Spleen (tissue), 11 donors: Measurements from ENCODE around the gene ZNF792. TPM values are rescaled to one million over a fixed set of nuclear protein-coding genes. Genes with fewer than 3 reads are reported as not detected.

Source experiments
- DNase-seq: peaks from one replicate; pipeline ENCODE4 v3.0.0-alpha.2; 2020
- H3K27ac ChIP-seq, 8 donors: fragments of 200-600 bp; sonication (generic) in 7 of 8; 1 replicate in 4 of 8; 2 replicates in 4 of 8; pipeline versions ENCODE4 v1.5.0 to v1.8.0; 2016 to 2021; ENCODE audit warnings: inconsistent platforms in 4 of 8, mild to moderate bottlenecking in 4 of 8, moderate library complexity in 1 of 8
- H3K27me3 ChIP-seq, 7 donors: fragments of 200-600 bp; sonication (generic) in 6 of 7; replicated peaks in 1 of 7; 1 replicate in 4 of 7; 2 replicates in 3 of 7; pipeline versions ENCODE4 v1.5.0 to v1.8.0; 2016 to 2021; ENCODE audit warnings: inconsistent platforms in 3 of 7, mild to moderate bottlenecking in 1 of 7
- H3K36me3 ChIP-seq, 6 donors: fragments of 200-600 bp; sonication (generic) in 5 of 6; 1 replicate in 4 of 6; 2 replicates in 2 of 6; pipeline versions ENCODE4 v1.5.0 to v1.8.0; 2016 to 2021; ENCODE audit warnings: inconsistent platforms in 2 of 6
- H3K4me1 ChIP-seq, 6 donors: fragments of 200-600 bp; sonication (generic) in 5 of 6; 1 replicate in 3 of 6; 2 replicates in 3 of 6; pipeline versions ENCODE4 v1.5.0 to v1.8.0; 2016 to 2021; ENCODE audit warnings: inconsistent platforms in 3 of 6
- H3K4me3 ChIP-seq, 8 donors: fragments of 200-600 bp; sonication (generic) in 7 of 8; 1 replicate in 4 of 8; 2 replicates in 4 of 8; pipeline versions ENCODE4 v1.5.0 to v1.8.0; 2016 to 2021; ENCODE audit warnings: inconsistent platforms in 4 of 8, mild to moderate bottlenecking in 4 of 8, moderate library complexity in 2 of 8
- H3K9me3 ChIP-seq, 8 donors: fragments of 200-600 bp; sonication (generic) in 7 of 8; 1 replicate in 4 of 8; 2 replicates in 4 of 8; pipeline versions ENCODE4 v1.5.0 to v1.8.0; 2016 to 2021; ENCODE audit warnings: inconsistent platforms in 4 of 8
- POLR2A ChIP-seq, 3 donors: fragments of 450-650 bp; IDR thresholded peaks; one replicate each; pipeline ENCODE4 v1.5.1; 2017; ENCODE audit warnings: antibody characterized with exemption in 3 of 3, mild to moderate bottlenecking in 1 of 3
- POLR2AphosphoS5 ChIP-seq, 3 donors: sonication (generic); formaldehyde crosslinking; IDR thresholded peaks; one replicate each; pipeline ENCODE4 v1.5.1; 2017; ENCODE audit warnings: antibody characterized with exemption in 3 of 3
- WGBS, 5 donors: extraction: QIAGEN DNeasy Blood & Tissue Kit in 3 of 5; methylation state at CpG; one replicate each; pipeline versions ENCODE4 v1.1.5 to v1.1.7; 2013 to 2018; 5-methylcytosine and 5-hydroxymethylcytosine counted together
- intact Hi-C: fragments of 100-400 bp; cut with DNase I; formaldehyde crosslinking; loops from one replicate; pipeline ENCODE4 v1.15.0; 2023; ENCODE audit warnings: low total_unique reads
- polyA plus RNA-seq, 3 donors: library from polyadenylated mRNA; stranded (reverse); fragments of 200-250 nt; gene quantifications; one replicate each; pipeline ENCODE4 v1.2.1, GENCODE V29; 2013
- total RNA-seq, 7 donors: library from RNA; depleted of rRNA in 3 of 7; stranded (reverse); fragments of >200 nt in 3 of 7; fragmentation: NEBNext Ultra II Directional in 4 of 7; extraction: Animal tissue kit (Norgen Biotek cat#: 25700) in 4 of 7; gene quantifications; one replicate each; pipeline versions ENCODE4 v1.1.0 to v1.2.1, GENCODE V29; 2016 to 2021
- TF ChIP-seq, protein P1 (sequence below), 11 experiments: fragments of 200-600 bp in 7 of 11; fragments of 450-650 bp in 4 of 11; sonication (generic) in 4 of 11; IDR thresholded peaks in 8 of 11; conservative IDR thresholded peaks in 3 of 11; 1 replicate in 7 of 11; 2 replicates in 4 of 11; pipeline versions ENCODE4 v1.4.0 to v1.8.0; 2016 to 2021; ENCODE audit warnings: antibody characterized with exemption in 11 of 11, inconsistent platforms in 4 of 11, mild to moderate bottlenecking in 1 of 11
- donor health status: healthy with polysubstance abuse.
- donor health status: DM: no; HTN: no; CAD: no; lungs with moderate emphysema.
- donor health status: DM: no; HTN: no; CAD: no.
- donor health status: Bipolar disorder and iron deficiency.
- donor health status: healthy.
- donor health status: DM: no; HTN: no; CAD: no.
- donor health status: DM: yes; HTN: yes; CAD: no.

Gene ZNF792
- total and polyA plus RNA-seq, 10 donors: 1.5 to 22.9 (median 13.1) TPM

- H3K27me3 ChIP-seq: no peaks in the 10 kb centered on the region
- TF ChIP-seq POLR2A (IDR thresholded peaks at IDR 0.05) (no peak), POLR2AphosphoS5 (IDR thresholded peaks at IDR 0.05) (no peak)
- TF ChIP-seq, protein P1, sequence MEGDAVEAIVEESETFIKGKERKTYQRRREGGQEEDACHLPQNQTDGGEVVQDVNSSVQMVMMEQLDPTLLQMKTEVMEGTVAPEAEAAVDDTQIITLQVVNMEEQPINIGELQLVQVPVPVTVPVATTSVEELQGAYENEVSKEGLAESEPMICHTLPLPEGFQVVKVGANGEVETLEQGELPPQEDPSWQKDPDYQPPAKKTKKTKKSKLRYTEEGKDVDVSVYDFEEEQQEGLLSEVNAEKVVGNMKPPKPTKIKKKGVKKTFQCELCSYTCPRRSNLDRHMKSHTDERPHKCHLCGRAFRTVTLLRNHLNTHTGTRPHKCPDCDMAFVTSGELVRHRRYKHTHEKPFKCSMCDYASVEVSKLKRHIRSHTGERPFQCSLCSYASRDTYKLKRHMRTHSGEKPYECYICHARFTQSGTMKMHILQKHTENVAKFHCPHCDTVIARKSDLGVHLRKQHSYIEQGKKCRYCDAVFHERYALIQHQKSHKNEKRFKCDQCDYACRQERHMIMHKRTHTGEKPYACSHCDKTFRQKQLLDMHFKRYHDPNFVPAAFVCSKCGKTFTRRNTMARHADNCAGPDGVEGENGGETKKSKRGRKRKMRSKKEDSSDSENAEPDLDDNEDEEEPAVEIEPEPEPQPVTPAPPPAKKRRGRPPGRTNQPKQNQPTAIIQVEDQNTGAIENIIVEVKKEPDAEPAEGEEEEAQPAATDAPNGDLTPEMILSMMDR (IDR thresholded peaks at IDR 0.05 in 8 of 11, conservative IDR thresholded peaks at IDR 0.05 in 3 of 11): no peak
- WGBS, 5 donors: 62 to 80% (median 68%) methylated on average over 5 to 6 of the region's 6 CpGs
- H3K4me3 ChIP-seq: peak overlapping the region in 5 of 8 donors; percentile 82 to 99 (median 95)
- H3K4me1 ChIP-seq: peaks cover 8 to 34% (median 23%) of the 10 kb centered on the region in 6 donors
- no peak for DNase-seq
- H3K27ac ChIP-seq: peak overlapping the region in 1 of 8 donors; percentile 85
- peaks cover 6 to 25% (median 17%) of the 10 kb centered on the region in 6 donors for H3K36me3 ChIP-seq
- intact Hi-C loops: no loop called here
- H3K9me3 ChIP-seq: peaks cover 9 to 61% (median 43%) of the 10 kb centered on the region in 8 donors
Observed at GRCh38 chr19:34964598-34964997, 569 bp upstream of the ZNF792 start.

DNA sequence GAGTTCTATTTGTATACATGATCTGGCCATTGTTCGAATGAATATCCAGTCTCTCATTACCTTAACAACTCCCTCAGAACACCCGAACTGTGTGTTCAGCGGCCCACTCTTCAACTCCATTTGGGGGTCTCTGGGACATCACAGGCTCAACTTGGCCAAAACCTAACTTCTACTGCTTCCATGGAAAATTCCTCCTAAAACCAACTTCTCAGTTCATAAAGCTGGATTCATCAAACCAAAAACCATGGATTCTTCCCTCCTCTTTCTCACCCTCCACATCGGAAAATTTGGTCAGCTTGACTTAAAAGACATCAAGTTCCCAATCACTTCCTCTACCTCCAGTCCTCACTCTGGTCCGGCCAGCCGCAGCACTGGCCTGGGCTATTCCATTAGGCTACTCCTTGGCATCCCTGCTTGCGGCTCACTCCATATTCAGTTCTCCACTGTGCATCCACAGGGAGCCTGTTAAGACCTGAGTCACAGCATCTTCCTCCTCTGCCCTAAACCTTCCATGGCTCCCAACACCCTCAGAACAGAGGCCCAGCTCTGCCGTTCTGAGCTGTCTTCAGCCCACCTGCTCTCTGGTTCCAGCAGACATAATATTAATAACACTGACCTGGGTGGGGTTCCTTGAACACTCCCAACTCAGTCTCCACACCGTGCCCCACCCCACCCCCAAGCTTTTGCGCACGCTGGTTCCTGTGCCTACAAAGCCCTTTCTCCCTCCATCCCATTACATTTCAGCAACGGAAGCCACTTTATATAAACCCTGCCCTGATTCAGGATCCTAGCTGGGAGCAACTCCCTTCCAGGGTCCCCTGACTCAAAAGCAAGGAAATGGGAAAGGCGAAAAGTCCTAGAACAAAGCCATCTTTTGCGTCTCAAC lies 1.1 kb downstream of the ZNF792 start:
- Histone ChIP-seq H3K9me3 (peaks cover 25 to 68% (median 57%) of the 10 kb centered on the region in 8 donors), H3K36me3 (peaks cover 23 to 42% (median 34%) of the 10 kb centered on the region in 6 donors), H3K27me3 (no peaks in the 10 kb centered on the region), H3K27ac (peak overlapping the region; percentile 64 to 89 (median 84)), H3K4me1 (peaks cover 8 to 34% (median 23%) of the 10 kb centered on the region in 6 donors), H3K4me3 (peak overlapping the region; percentile 82 to 99 (median 94))
- TF ChIP-seq POLR2AphosphoS5 (IDR thresholded peaks at IDR 0.05): no peak
- TF ChIP-seq, protein P1 (IDR thresholded peaks at IDR 0.05 in 8 of 11, conservative IDR thresholded peaks at IDR 0.05 in 3 of 11): no peak
- TF ChIP-seq POLR2A (IDR thresholded peaks at IDR 0.05): no peak
- intact Hi-C loops: no loop called here
- 19 to 28% (median 23%) methylated on average over 14 of the region's 14 CpGs for WGBS, 5 donors
- peak; percentile 62 for DNase-seq

DNA sequence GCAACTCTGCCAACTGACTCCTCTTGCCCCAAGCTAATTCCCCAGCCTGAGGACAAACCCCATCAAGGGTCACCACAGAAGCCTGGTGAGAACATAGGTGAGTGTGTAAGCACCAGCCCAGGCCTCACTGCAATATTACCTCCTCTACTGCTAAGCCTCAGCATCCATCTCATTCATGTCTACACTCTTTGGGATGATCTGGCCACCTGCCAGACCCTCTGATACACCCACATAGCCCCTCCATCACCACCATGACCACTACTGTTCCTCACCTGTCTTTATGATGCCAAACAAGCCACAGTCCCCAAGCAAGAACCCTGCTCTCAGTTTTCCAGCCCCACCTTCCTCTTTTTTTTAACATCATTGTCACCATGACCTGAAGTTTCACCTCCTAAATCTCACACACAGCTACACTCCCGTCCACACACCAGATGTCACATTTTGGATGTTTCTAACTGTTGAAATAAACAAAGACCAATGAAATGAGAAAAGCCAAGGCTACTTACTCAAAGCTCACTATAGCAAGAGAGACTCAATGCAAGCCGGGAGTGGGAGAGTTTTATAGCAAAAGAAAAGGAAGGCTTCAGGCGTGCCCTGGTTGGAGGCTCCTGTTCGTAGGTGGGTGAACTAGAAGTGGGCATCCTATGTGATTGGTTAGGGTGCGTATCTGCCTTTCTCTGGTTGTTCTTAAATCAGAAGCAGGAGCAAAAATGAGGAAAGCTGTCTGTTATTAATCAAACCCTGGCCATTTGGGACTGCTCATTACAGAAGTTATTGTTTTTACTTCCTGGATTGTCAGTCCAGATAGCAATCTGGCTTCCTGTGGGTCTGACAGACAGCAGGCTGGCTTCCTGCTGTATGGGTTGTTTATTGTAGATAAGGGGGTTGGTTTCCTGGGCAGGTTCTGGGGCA lies 2.0 kb downstream of the ZNF792 start:
- peak in 1 of 3 donors; percentile 88 for TF ChIP-seq POLR2AphosphoS5 (IDR thresholded peaks at IDR 0.05)
- TF ChIP-seq, protein P1 (IDR thresholded peaks at IDR 0.05 in 8 of 11, conservative IDR thresholded peaks at IDR 0.05 in 3 of 11): no peak
- Histone ChIP-seq H3K27me3 (no peaks in the 10 kb centered on the region), H3K4me3 (peak overlapping the region in 7 of 8 donors; percentile 82 to 99 (median 92)), H3K9me3 (peaks cover 31 to 68% (median 58%) of the 10 kb centered on the region in 8 donors), H3K36me3 (peaks cover 26 to 51% (median 43%) of the 10 kb centered on the region in 6 donors), H3K4me1 (peaks cover 8 to 34% (median 23%) of the 10 kb centered on the region in 6 donors), H3K27ac (peak overlapping the region; percentile 64 to 89 (median 84))
- WGBS, 5 donors: 48 to 67% (median 49%) methylated on average over 5 of the region's 5 CpGs
- DNase-seq: no peak
- intact Hi-C loops: no loop called here
